Astrocyte of the hippocampus (primary cell): Measurements from ENCODE around the gene TNPO1.
"Not testable (repeated sequence)": the region's sequence is repeated elsewhere in the genome, so short reads cannot be mapped to it uniquely, and the experiment has no call there.

Experiments
- DNase-seq: peaks from one replicate; pipeline ENCODE4 v3.0.0; 2011; ENCODE audit warnings: low read depth, low spot score

TNPO1 gene

GRCh38 chr5:72816284-72817075 is at the start of gene TNPO1:
TNPO1 (plus strand) TSS chr5:72816661; CDS start chr5:72816738, 77 bp downstream.
- DNase-seq = peak; percentile 98

GRCh38 chr5:72767289-72768010 is 49.0 kb upstream of the TNPO1 start:
- DNase-seq = peak; percentile 9

GRCh38 chr5:72770266-72770665 is 46.2 kb upstream of the TNPO1 start:
- DNase-seq = no peak

- DNase-seq = no peak
These were observed 39.8 kb upstream of the TNPO1 start for GRCh38 chr5:72776684-72777083.

GRCh38 chr5:72779520-72779919 is 36.9 kb upstream of the TNPO1 start:
- no peak for DNase-seq

GRCh38 chr5:72783354-72783753 is 33.1 kb upstream of the TNPO1 start:
- DNase-seq = no peak

GRCh38 chr5:72784129-72784528 is 32.3 kb upstream of the TNPO1 start:
- DNase-seq = no peak

- DNase-seq = no peak
These were observed 30.7 kb upstream of the TNPO1 start for GRCh38 chr5:72785801-72786200.

GRCh38 chr5:72786676-72787075 is 29.8 kb upstream of the TNPO1 start:
- DNase-seq = no peak

GRCh38 chr5:72788866-72789505 is 27.5 kb upstream of the TNPO1 start:
- DNase-seq = no peak

GRCh38 chr5:72790186-72790585 is 26.3 kb upstream of the TNPO1 start:
- no peak for DNase-seq

- DNase-seq = not testable (repeated sequence)
These were observed 23.8 kb upstream of the TNPO1 start for GRCh38 chr5:72792662-72793061.

- DNase-seq = no peak
These were observed 20.5 kb upstream of the TNPO1 start for GRCh38 chr5:72796001-72796400.

GRCh38 chr5:72799721-72800120 is 16.7 kb upstream of the TNPO1 start:
- no peak for DNase-seq

- not testable (repeated sequence) for DNase-seq
These were observed 7.8 kb upstream of the TNPO1 start for GRCh38 chr5:72808637-72809036.

- no peak for DNase-seq
These were observed 4.6 kb upstream of the TNPO1 start for GRCh38 chr5:72811849-72812248.

- DNase-seq = no peak
These were observed 4.0 kb upstream of the TNPO1 start for GRCh38 chr5:72812488-72812887.

- no peak for DNase-seq
These were observed 2.4 kb upstream of the TNPO1 start for GRCh38 chr5:72814104-72814503.

GRCh38 chr5:72814864-72815263 is 1.6 kb upstream of the TNPO1 start:
- DNase-seq = no peak

GRCh38 chr5:72815580-72816283 is 729 bp upstream of the TNPO1 start:
- DNase-seq = no peak

GRCh38 chr5:72817076-72817481 is 618 bp downstream of the TNPO1 start:
- DNase-seq = peak; percentile 81
